Tongue (tissue), 2 donors: ENCODE data around the gene ZBTB40. TPM values are rescaled to one million over a fixed set of nuclear protein-coding genes. Genes with fewer than 3 reads are reported as not detected.

Source experiments
- DNase-seq: peaks from one replicate; pipeline ENCODE4 v3.0.0-alpha.2; 2015
- total RNA-seq: library from RNA; depleted of rRNA; stranded (reverse); fragments of >200 nt; gene quantifications from one replicate; pipeline ENCODE4 v1.2.3, GENCODE V29; 2014

Gene ZBTB40
- total RNA-seq, 1 donor from 2014 or later: 12.9 TPM

GRCh38 chr1:22471610-22472009, 20.0 kb downstream of the ZBTB40 start:
- DNase-seq: peak; percentile 15

- no peak for DNase-seq
Observed at GRCh38 chr1:22472596-22472995, 20.9 kb downstream of the ZBTB40 start.

GRCh38 chr1:22473952-22474351, 22.3 kb downstream of the ZBTB40 start:
- no peak for DNase-seq

GRCh38 chr1:22476566-22476965, 24.9 kb downstream of the ZBTB40 start:
- no peak for DNase-seq

- no peak for DNase-seq
Observed at GRCh38 chr1:22483121-22483520, 31.5 kb downstream of the ZBTB40 start.

GRCh38 chr1:22484706-22485345, 33.2 kb downstream of the ZBTB40 start:
- no peak for DNase-seq

- DNase-seq: no peak
Observed at GRCh38 chr1:22485431-22485830, 33.8 kb downstream of the ZBTB40 start.

- no peak for DNase-seq
Observed at GRCh38 chr1:22487781-22488180, 36.1 kb downstream of the ZBTB40 start.

GRCh38 chr1:22488319-22488718, 36.7 kb downstream of the ZBTB40 start:
- no peak for DNase-seq

GRCh38 chr1:22489278-22489677, 37.6 kb downstream of the ZBTB40 start:
- DNase-seq: no peak

- no peak for DNase-seq
Observed at GRCh38 chr1:22489823-22490222, 38.2 kb downstream of the ZBTB40 start.

- DNase-seq: no peak
Observed at GRCh38 chr1:22490309-22490708, 38.7 kb downstream of the ZBTB40 start.

GRCh38 chr1:22491995-22492715, 40.5 kb downstream of the ZBTB40 start:
- no peak for DNase-seq

- no peak for DNase-seq
Observed at GRCh38 chr1:22494144-22494543, 42.5 kb downstream of the ZBTB40 start.

GRCh38 chr1:22494943-22495579, 43.4 kb downstream of the ZBTB40 start:
- DNase-seq: peak; percentile 30

- no peak for DNase-seq
Observed at GRCh38 chr1:22496536-22497160, 45.0 kb downstream of the ZBTB40 start.

GRCh38 chr1:22498463-22498862, 46.8 kb downstream of the ZBTB40 start:
- no peak for DNase-seq

GRCh38 chr1:22500058-22500457, 48.4 kb downstream of the ZBTB40 start:
- no peak for DNase-seq

- DNase-seq: peak; percentile 72
Observed at GRCh38 chr1:22500471-22500870, 48.8 kb downstream of the ZBTB40 start.

GRCh38 chr1:22502202-22502601, 50.6 kb downstream of the ZBTB40 start:
- DNase-seq: no peak

GRCh38 chr1:22503721-22504410, 52.2 kb downstream of the ZBTB40 start:
- no peak for DNase-seq

GRCh38 chr1:22506130-22506692, 54.6 kb downstream of the ZBTB40 start:
- no peak for DNase-seq
